Uterus (tissue), 4 donors: ENCODE results near the gene PSMB9. TPM values are rescaled to one million over a fixed set of nuclear protein-coding genes. Genes with fewer than 3 reads are reported as not detected.
A peak's percentile ranks its signal among the peaks of the same experiment; 100 is the strongest.

ENCODE experiments used
- DNase-seq, 2 donors: peaks; one replicate each; pipeline ENCODE4 v3.0.0-alpha.2; 2019 to 2020
- H3K27ac ChIP-seq, 2 donors: fragments of 200-600 bp; sonication (generic); 1 replicate in 1 of 2; 2 replicates in 1 of 2; pipeline ENCODE4 v1.5.1; 2016 to 2018
- H3K27me3 ChIP-seq, 2 donors: fragments of 200-600 bp; sonication (generic); one replicate each; pipeline ENCODE4 v1.5.1; 2018 to 2019; ENCODE audit warnings: control low read depth in 1 of 2
- H3K36me3 ChIP-seq, 2 donors: fragments of 200-600 bp; sonication (generic); one replicate each; pipeline ENCODE4 v1.5.1; 2019; ENCODE audit warnings: control low read depth in 1 of 2
- H3K4me1 ChIP-seq, 2 donors: fragments of 200-600 bp; sonication (generic); one replicate each; pipeline ENCODE4 v1.5.1; 2018 to 2019; ENCODE audit warnings: control low read depth in 1 of 2
- H3K4me3 ChIP-seq, 2 donors: fragments of 200-600 bp; sonication (generic); 1 replicate in 1 of 2; 2 replicates in 1 of 2; pipeline ENCODE4 v1.5.1; 2018 to 2019; ENCODE audit warnings: mild to moderate bottlenecking in 1 of 2
- H3K9me3 ChIP-seq, 2 donors: fragments of 200-600 bp; sonication (generic); one replicate each; pipeline ENCODE4 v1.5.1; 2019; ENCODE audit warnings: control low read depth in 1 of 2
- POLR2A ChIP-seq, 2 donors: fragments of 450-650 bp; IDR thresholded peaks; one replicate each; pipeline ENCODE4 v1.6.1; 2016; ENCODE audit warnings: antibody characterized with exemption in 2 of 2, mild to moderate bottlenecking in 1 of 2, moderate library complexity in 1 of 2
- intact Hi-C: fragments of 100-400 bp; cut with DNase I; formaldehyde crosslinking; loops from one replicate; pipeline ENCODE4 v1.15.1; 2023; ENCODE audit warnings: low total_unique reads
- total RNA-seq, 4 donors: library from RNA; depleted of rRNA in 3 of 4; stranded (reverse); fragments of >200 nt in 3 of 4; gene quantifications; one replicate each; pipeline versions ENCODE4 v1.1.0 to v1.2.4, GENCODE V29; 2014 to 2023
- TF ChIP-seq, protein P1 (sequence below), 4 experiments: fragments of 200-600 bp in 2 of 4; fragments of 450-650 bp in 2 of 4; sonication (generic) in 2 of 4; IDR thresholded peaks; one replicate each; pipeline ENCODE4 v1.5.1; 2016 to 2019; ENCODE audit warnings: antibody characterized with exemption in 4 of 4, mild to moderate bottlenecking in 2 of 4, moderate library complexity in 1 of 4
- donor health status: DM: yes; HTN: yes; CAD: no.

The PSMB9 gene
- total RNA-seq, 4 donors from 2014 or later: 14.0 to 50.7 (median 38.6) TPM

DNA sequence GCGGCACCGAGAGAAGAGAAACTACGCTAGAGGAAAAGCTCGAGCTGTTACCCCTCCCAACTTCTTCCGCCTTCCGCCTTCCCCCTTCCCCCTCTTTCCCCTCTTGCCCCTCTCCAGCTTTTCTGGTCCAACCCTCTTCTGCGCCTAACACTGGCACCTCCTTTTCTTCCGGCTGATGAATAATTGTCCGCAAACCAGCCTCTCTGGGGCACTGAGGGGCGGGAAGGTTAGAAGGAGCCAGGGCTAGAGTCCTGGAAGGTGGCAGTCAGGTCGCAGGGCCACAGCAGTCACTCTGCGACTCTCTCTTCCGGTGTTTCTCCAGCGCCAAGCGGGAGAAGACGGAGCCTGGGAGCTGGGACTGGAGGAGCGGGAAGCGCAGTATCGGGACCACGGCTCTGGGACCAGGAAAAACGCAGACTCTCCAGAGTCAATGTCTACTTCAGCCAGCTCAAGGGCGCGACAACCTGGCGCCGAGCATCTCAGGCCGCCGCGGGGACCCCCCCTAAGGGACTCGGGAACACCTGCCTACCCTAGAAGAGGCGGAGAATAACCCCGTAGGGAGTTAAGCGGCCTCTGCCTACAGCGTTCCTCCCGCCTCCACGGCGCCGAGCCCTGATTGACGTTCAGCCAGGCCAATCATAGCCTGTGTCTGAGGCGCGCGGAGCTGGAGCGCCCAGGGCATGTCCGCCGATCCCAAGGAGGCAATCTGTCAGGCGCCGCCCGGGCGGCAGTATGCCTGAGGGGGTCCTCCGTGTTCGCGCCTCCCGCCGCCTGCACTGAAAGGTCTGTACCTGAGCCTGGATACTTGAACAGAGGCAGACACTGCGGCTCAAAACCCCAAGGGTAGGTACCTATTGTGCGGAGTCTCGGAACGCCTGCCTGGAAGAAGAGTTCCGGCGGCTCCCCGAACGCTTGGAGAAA is 40.4 kb downstream of the PSMB9 start:
- peak; percentile 92 to 96 for DNase-seq
- Histone ChIP-seq H3K27ac (peak overlapping the region; percentile 86 to 93), H3K4me3 (peak overlapping the region; percentile 45 to 68), H3K27me3 (no peaks in the 10 kb centered on the region), H3K4me1 (peaks cover 0 to 4% of the 10 kb centered on the region in 2 donors), H3K9me3 (no peaks in the 10 kb centered on the region), H3K36me3 (no peaks in the 10 kb centered on the region)
- intact Hi-C loops: loop anchor here (5.0 kb wide), 1 partner anchor 93 kb away; no protein-coding TSS in a partner anchor
- TF ChIP-seq POLR2A (IDR thresholded peaks at IDR 0.05): peak; percentile 79 to 82
- TF ChIP-seq, protein P1, sequence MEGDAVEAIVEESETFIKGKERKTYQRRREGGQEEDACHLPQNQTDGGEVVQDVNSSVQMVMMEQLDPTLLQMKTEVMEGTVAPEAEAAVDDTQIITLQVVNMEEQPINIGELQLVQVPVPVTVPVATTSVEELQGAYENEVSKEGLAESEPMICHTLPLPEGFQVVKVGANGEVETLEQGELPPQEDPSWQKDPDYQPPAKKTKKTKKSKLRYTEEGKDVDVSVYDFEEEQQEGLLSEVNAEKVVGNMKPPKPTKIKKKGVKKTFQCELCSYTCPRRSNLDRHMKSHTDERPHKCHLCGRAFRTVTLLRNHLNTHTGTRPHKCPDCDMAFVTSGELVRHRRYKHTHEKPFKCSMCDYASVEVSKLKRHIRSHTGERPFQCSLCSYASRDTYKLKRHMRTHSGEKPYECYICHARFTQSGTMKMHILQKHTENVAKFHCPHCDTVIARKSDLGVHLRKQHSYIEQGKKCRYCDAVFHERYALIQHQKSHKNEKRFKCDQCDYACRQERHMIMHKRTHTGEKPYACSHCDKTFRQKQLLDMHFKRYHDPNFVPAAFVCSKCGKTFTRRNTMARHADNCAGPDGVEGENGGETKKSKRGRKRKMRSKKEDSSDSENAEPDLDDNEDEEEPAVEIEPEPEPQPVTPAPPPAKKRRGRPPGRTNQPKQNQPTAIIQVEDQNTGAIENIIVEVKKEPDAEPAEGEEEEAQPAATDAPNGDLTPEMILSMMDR (IDR thresholded peaks at IDR 0.05): peak in 2 of 4 experiments; percentile 8 to 23

GRCh38 chr6:32895006-32895345 is 41.0 kb downstream of the PSMB9 start:
- Histone ChIP-seq H3K27ac (peak overlapping the region; percentile 86 to 93), H3K36me3 (no peaks in the 10 kb centered on the region), H3K4me3 (peak overlapping the region; percentile 45 to 68), H3K27me3 (no peaks in the 10 kb centered on the region), H3K9me3 (no peaks in the 10 kb centered on the region), H3K4me1 (peaks cover 0 to 4% of the 10 kb centered on the region in 2 donors)
- DNase-seq: no peak
- intact Hi-C loops: loop anchor here (5.0 kb wide), 1 partner anchor 92 kb away; no protein-coding TSS in a partner anchor
- TF ChIP-seq POLR2A (IDR thresholded peaks at IDR 0.05): no peak
- TF ChIP-seq, protein P1 (IDR thresholded peaks at IDR 0.05): no peak

GRCh38 chr6:32903952-32904351 is 50.0 kb downstream of the PSMB9 start:
- no peak for DNase-seq
- TF ChIP-seq, protein P1 (IDR thresholded peaks at IDR 0.05): no peak
- TF ChIP-seq POLR2A (IDR thresholded peaks at IDR 0.05): no peak
- Histone ChIP-seq H3K27me3 (no peaks in the 10 kb centered on the region), H3K27ac (no peak overlapping the region), H3K36me3 (no peaks in the 10 kb centered on the region), H3K4me3 (no peak overlapping the region), H3K4me1 (no peaks in the 10 kb centered on the region), H3K9me3 (no peaks in the 10 kb centered on the region)
- intact Hi-C loops: no loop called here

GRCh38 chr6:32905078-32905477 is 51.1 kb downstream of the PSMB9 start:
- Histone ChIP-seq H3K27me3 (no peaks in the 10 kb centered on the region), H3K36me3 (no peaks in the 10 kb centered on the region), H3K9me3 (no peaks in the 10 kb centered on the region), H3K27ac (no peak overlapping the region), H3K4me1 (no peaks in the 10 kb centered on the region), H3K4me3 (no peak overlapping the region)
- intact Hi-C loops: no loop called here
- TF ChIP-seq, protein P1 (IDR thresholded peaks at IDR 0.05): no peak
- no peak for TF ChIP-seq POLR2A (IDR thresholded peaks at IDR 0.05)
- DNase-seq: no peak

GRCh38 chr6:32906539-32906938 is 52.5 kb downstream of the PSMB9 start:
- Histone ChIP-seq H3K27ac (no peak overlapping the region), H3K4me1 (no peaks in the 10 kb centered on the region), H3K27me3 (no peaks in the 10 kb centered on the region), H3K36me3 (no peaks in the 10 kb centered on the region), H3K4me3 (no peak overlapping the region), H3K9me3 (no peaks in the 10 kb centered on the region)
- no peak for TF ChIP-seq POLR2A (IDR thresholded peaks at IDR 0.05)
- TF ChIP-seq, protein P1 (IDR thresholded peaks at IDR 0.05): no peak
- intact Hi-C loops: no loop called here
- DNase-seq: no peak
